Measurements from ENCODE around the gene TXNDC17.

Gene TXNDC17

GRCh38 chr17:6636105-6636504, 4.8 kb upstream of the TXNDC17 start:
- DNase-seq (ENCODE audit: insufficient read length, low spot score) (no peak), FAIRE-seq (no peak)
- no peak for TF ChIP-seq CTCF (IDR thresholded peaks at IDR 0.05; ENCODE audit: insufficient read depth, missing control alignments)

GRCh38 chr17:6636616-6637457, 4.0 kb upstream of the TXNDC17 start:
- DNase-seq (ENCODE audit: insufficient read length, low spot score), result no peak
- no peak for FAIRE-seq
- no peak for TF ChIP-seq CTCF (IDR thresholded peaks at IDR 0.05; ENCODE audit: insufficient read depth, missing control alignments)

GRCh38 chr17:6637458-6637840, 3.4 kb upstream of the TXNDC17 start:
- TF ChIP-seq CTCF (IDR thresholded peaks at IDR 0.05; ENCODE audit: insufficient read depth, missing control alignments), result no peak
- DNase-seq (ENCODE audit: insufficient read length, low spot score) (no peak), FAIRE-seq (no peak)

GRCh38 chr17:6638046-6638908, 2.6 kb upstream of the TXNDC17 start:
- DNase-seq (ENCODE audit: insufficient read length, low spot score) (no peak), FAIRE-seq (no peak)
- no peak for TF ChIP-seq CTCF (IDR thresholded peaks at IDR 0.05; ENCODE audit: insufficient read depth, missing control alignments)

- no peak for FAIRE-seq
- no peak for DNase-seq (ENCODE audit: insufficient read length, low spot score)
- TF ChIP-seq CTCF (IDR thresholded peaks at IDR 0.05; ENCODE audit: insufficient read depth, missing control alignments), result no peak
Measured at GRCh38 chr17:6639014-6639585, 1.8 kb upstream of the TXNDC17 start.

GRCh38 chr17:6639586-6640535, 999 bp upstream of the TXNDC17 start:
- DNase-seq (ENCODE audit: insufficient read length, low spot score) (no peak), FAIRE-seq (no peak)
- TF ChIP-seq CTCF (IDR thresholded peaks at IDR 0.05; ENCODE audit: insufficient read depth, missing control alignments), result no peak

Data from D721Med (cell line).